Liver (tissue), 9 donors: Measurements from ENCODE around the gene CCDC186. TPM values are rescaled to one million over a fixed set of nuclear protein-coding genes. Genes with fewer than 3 reads are reported as not detected.

Source experiments
- DNase-seq: peaks from one replicate; pipeline ENCODE4 v3.0.0-alpha.2; 2017; ENCODE audit warnings: low spot score
- H3K27ac ChIP-seq, 2 donors: one replicate each; pipeline ENCODE4 v1.7.0; 2013; ENCODE audit warnings: inconsistent platforms in 2 of 2, low read length in 2 of 2, control low read depth in 1 of 2, low read depth in 1 of 2, mild to moderate bottlenecking in 1 of 2
- H3K27me3 ChIP-seq, 4 donors: one replicate each; pipeline versions ENCODE4 v1.6.1 to v1.7.0; 2013; ENCODE audit warnings: low read length in 3 of 4, inconsistent platforms in 1 of 4, mild to moderate bottlenecking in 1 of 4, moderate library complexity in 1 of 4; ENCODE audit not compliant: control insufficient read depth in 4 of 4, insufficient read depth in 4 of 4
- H3K36me3 ChIP-seq, 4 donors: one replicate each; pipeline versions ENCODE4 v1.6.1 to v1.7.0; 2013; ENCODE audit warnings: low read length in 3 of 4, mild to moderate bottlenecking in 3 of 4, low read depth in 1 of 4, moderate library complexity in 1 of 4; ENCODE audit not compliant: control insufficient read depth in 4 of 4, insufficient read depth in 3 of 4
- H3K4me1 ChIP-seq, 4 donors: one replicate each; pipeline versions ENCODE4 v1.6.1 to v1.7.0; 2013; ENCODE audit warnings: low read length in 3 of 4, mild to moderate bottlenecking in 3 of 4, moderate library complexity in 1 of 4; ENCODE audit not compliant: control insufficient read depth in 4 of 4, insufficient read depth in 4 of 4
- H3K4me3 ChIP-seq, 3 donors: one replicate each; pipeline versions ENCODE4 v1.6.1 to v1.7.0; 2013; ENCODE audit warnings: low read length in 3 of 3, control low read depth in 1 of 3, low read depth in 1 of 3, mild to moderate bottlenecking in 1 of 3
- H3K9ac ChIP-seq, 2 donors: one replicate each; pipeline ENCODE4 v1.7.0; 2013; ENCODE audit warnings: low read length in 2 of 2, mild to moderate bottlenecking in 2 of 2, moderate library complexity in 2 of 2, control low read depth in 1 of 2, low read depth in 1 of 2
- H3K9me3 ChIP-seq, 4 donors: one replicate each; pipeline versions ENCODE4 v1.6.1 to v1.7.0; 2013; ENCODE audit warnings: low read length in 3 of 4; ENCODE audit not compliant: control insufficient read depth in 4 of 4
- EGR1 ChIP-seq, 2 donors: IDR thresholded peaks; 2 replicates each; pipeline ENCODE4 v1.6.1; 2016 to 2018; ENCODE audit warnings: antibody characterized with exemption in 2 of 2, low read depth in 2 of 2
- FOXA1 ChIP-seq: IDR thresholded peaks from 2 replicates; pipeline ENCODE4 v1.6.1; 2016; ENCODE audit warnings: antibody characterized with exemption
- FOXA2 ChIP-seq: IDR thresholded peaks from 2 replicates; pipeline ENCODE4 v1.6.1; 2016; ENCODE audit warnings: antibody characterized with exemption
- HNF4A ChIP-seq, 2 donors: conservative IDR thresholded peaks; 2 replicates each; pipeline ENCODE4 v1.6.1; 2016; ENCODE audit warnings: antibody characterized with exemption in 2 of 2, mild to moderate bottlenecking in 2 of 2
- HNF4G ChIP-seq: IDR thresholded peaks from 2 replicates; pipeline ENCODE4 v1.6.1; 2016; ENCODE audit warnings: antibody characterized with exemption
- JUND ChIP-seq, 2 donors: IDR thresholded peaks; 2 replicates each; pipeline ENCODE4 v1.6.1; 2016; ENCODE audit warnings: antibody characterized with exemption in 2 of 2
- NR2F2 ChIP-seq: IDR thresholded peaks from 2 replicates; pipeline ENCODE4 v1.6.1; 2016; ENCODE audit warnings: antibody characterized with exemption
- RAD21 ChIP-seq, 2 donors: IDR thresholded peaks; 2 replicates each; pipeline ENCODE4 v1.6.1; 2016; ENCODE audit warnings: antibody characterized with exemption in 2 of 2, mild to moderate bottlenecking in 2 of 2
- RXRA ChIP-seq, 2 donors: IDR thresholded peaks; 2 replicates each; pipeline ENCODE4 v1.6.1; 2017 to 2018; ENCODE audit warnings: antibody characterized with exemption in 2 of 2, mild to moderate bottlenecking in 1 of 2
- SP1 ChIP-seq: IDR thresholded peaks from 2 replicates; pipeline ENCODE4 v1.6.1; 2018; ENCODE audit warnings: antibody characterized with exemption, mild to moderate bottlenecking
- TAF1 ChIP-seq: conservative IDR thresholded peaks from 2 replicates; pipeline ENCODE4 v1.6.1; 2016; ENCODE audit warnings: antibody characterized with exemption, mild to moderate bottlenecking
- YY1 ChIP-seq: IDR thresholded peaks from 2 replicates; pipeline ENCODE4 v1.6.1; 2016; ENCODE audit warnings: antibody characterized with exemption, mild to moderate bottlenecking
- WGBS: extraction: QIAGEN DNeasy Blood & Tissue Kit; methylation state at CpG from one replicate; pipeline ENCODE4 v1.1.7; 2013; 5-methylcytosine and 5-hydroxymethylcytosine counted together
- polyA plus RNA-seq, 2 donors: library from polyadenylated mRNA; stranded (reverse) in 1 of 2; unstranded in 1 of 2; fragments of 200-250 nt in 1 of 2; fragments of >200 nt in 1 of 2; fragmentation: Nextera tagmentation in 1 of 2; extraction: Ambion mirVana in 1 of 2; gene quantifications; one replicate each; pipeline versions ENCODE4 v1.2.1 to v1.2.3, GENCODE V29; 2013 to 2015
- total RNA-seq, 2 donors: library from RNA; depleted of rRNA; stranded (reverse); fragments of >200 nt; gene quantifications; one replicate each; pipeline ENCODE4 v1.2.3, GENCODE V29; 2014
- TF ChIP-seq, protein P1 (sequence below): IDR thresholded peaks from 2 replicates; pipeline ENCODE4 v1.6.1; 2016; ENCODE audit warnings: antibody characterized with exemption, mild to moderate bottlenecking
- TF ChIP-seq, protein P2 (sequence below): fragments of 150-350 bp; IDR thresholded peaks from 2 replicates; pipeline ENCODE4 v1.5.1; 2017; ENCODE audit warnings: improper control_type of control experiment, low read depth, low read length; ENCODE audit not compliant: missing input control
- TF ChIP-seq, protein P3 (sequence below): IDR thresholded peaks from 2 replicates; pipeline ENCODE4 v1.6.1; 2016; ENCODE audit warnings: antibody characterized with exemption
- TF ChIP-seq, protein P4 (sequence below): IDR thresholded peaks from 2 replicates; pipeline ENCODE4 v1.6.1; 2016; ENCODE audit warnings: antibody characterized with exemption
- donor health status: healthy.
- donor health status: healthy.
- donor health status: healthy.
- donor health status: healthy.
- donor health status: healthy.

Gene CCDC186
- total and polyA plus RNA-seq, 4 donors: 1.9 to 11.6 (median 6.1) TPM

DNA sequence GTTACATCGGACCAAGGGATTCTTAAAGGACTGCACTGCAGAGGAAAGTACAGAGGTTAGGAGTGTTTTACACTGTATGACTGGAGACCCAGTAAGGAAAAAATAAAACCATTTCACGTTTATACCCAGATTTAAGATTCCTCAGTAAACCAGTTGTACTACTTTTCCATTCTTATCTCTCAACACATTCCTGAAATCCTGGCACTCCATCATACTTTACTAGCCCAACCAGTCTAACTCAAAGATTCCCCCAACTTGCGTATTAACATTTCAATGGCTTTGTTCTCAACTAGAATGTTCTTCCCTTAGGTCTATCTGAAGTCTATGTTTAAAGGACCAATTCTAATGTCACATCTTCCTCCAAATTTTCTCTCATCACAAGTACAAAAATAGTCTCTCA, 8.0 kb downstream of the CCDC186 start (continued):
- TF ChIP-seq, protein P1, sequence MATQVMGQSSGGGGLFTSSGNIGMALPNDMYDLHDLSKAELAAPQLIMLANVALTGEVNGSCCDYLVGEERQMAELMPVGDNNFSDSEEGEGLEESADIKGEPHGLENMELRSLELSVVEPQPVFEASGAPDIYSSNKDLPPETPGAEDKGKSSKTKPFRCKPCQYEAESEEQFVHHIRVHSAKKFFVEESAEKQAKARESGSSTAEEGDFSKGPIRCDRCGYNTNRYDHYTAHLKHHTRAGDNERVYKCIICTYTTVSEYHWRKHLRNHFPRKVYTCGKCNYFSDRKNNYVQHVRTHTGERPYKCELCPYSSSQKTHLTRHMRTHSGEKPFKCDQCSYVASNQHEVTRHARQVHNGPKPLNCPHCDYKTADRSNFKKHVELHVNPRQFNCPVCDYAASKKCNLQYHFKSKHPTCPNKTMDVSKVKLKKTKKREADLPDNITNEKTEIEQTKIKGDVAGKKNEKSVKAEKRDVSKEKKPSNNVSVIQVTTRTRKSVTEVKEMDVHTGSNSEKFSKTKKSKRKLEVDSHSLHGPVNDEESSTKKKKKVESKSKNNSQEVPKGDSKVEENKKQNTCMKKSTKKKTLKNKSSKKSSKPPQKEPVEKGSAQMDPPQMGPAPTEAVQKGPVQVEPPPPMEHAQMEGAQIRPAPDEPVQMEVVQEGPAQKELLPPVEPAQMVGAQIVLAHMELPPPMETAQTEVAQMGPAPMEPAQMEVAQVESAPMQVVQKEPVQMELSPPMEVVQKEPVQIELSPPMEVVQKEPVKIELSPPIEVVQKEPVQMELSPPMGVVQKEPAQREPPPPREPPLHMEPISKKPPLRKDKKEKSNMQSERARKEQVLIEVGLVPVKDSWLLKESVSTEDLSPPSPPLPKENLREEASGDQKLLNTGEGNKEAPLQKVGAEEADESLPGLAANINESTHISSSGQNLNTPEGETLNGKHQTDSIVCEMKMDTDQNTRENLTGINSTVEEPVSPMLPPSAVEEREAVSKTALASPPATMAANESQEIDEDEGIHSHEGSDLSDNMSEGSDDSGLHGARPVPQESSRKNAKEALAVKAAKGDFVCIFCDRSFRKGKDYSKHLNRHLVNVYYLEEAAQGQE: no peak
- no peak for TF ChIP-seq HNF4A (conservative IDR thresholded peaks at IDR 0.05)
- no peak for TF ChIP-seq EGR1 (IDR thresholded peaks at IDR 0.05; ENCODE audit: low read depth in 2 of 2)
- TF ChIP-seq YY1: no peak
- no peak for TF ChIP-seq JUND (IDR thresholded peaks at IDR 0.05)
- no peak for TF ChIP-seq FOXA1

DNA sequence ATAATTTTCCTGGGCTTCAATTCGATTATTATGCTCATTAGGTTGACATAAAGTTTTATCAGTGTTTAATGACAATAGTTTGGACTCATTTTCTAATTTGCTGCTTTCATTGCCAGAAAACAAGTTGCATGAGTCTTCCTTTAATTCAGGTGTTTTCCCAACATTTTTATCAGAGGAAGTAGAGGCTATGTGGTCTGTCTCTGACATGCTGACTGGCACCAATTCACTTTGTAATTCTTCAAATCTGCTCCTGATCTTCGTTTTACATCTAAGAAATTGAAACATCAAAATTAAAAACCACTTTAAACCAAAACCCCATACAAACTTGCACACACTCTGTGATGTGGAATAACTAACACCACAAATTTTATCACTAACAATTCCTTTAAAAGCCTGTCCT, 10.9 kb downstream of the CCDC186 start:
- Histone ChIP-seq H3K27me3 (no peaks in the 10 kb centered on the region), H3K36me3 (peaks cover 0 to 7% (median 4%) of the 10 kb centered on the region in 4 donors), H3K4me1 (no peaks in the 10 kb centered on the region), H3K9me3 (no peaks in the 10 kb centered on the region), H3K27ac (no peak overlapping the region), H3K9ac (no peak overlapping the region), H3K4me3 (no peak overlapping the region)
- 80% methylated on average over 2 of the region's 2 CpGs for WGBS
- no peak for DNase-seq
- TF ChIP-seq JUND (IDR thresholded peaks at IDR 0.05) (no peak), EGR1 (IDR thresholded peaks at IDR 0.05; ENCODE audit: low read depth in 2 of 2) (no peak), TAF1 (no peak), FOXA1 (no peak), FOXA2 (no peak), NR2F2 (no peak), SP1 (no peak), RXRA (IDR thresholded peaks at IDR 0.05) (no peak), YY1 (no peak), RAD21 (IDR thresholded peaks at IDR 0.05) (no peak), HNF4G (no peak), HNF4A (conservative IDR thresholded peaks at IDR 0.05) (no peak)
- TF ChIP-seq, protein P1: no peak
- TF ChIP-seq, protein P2, sequence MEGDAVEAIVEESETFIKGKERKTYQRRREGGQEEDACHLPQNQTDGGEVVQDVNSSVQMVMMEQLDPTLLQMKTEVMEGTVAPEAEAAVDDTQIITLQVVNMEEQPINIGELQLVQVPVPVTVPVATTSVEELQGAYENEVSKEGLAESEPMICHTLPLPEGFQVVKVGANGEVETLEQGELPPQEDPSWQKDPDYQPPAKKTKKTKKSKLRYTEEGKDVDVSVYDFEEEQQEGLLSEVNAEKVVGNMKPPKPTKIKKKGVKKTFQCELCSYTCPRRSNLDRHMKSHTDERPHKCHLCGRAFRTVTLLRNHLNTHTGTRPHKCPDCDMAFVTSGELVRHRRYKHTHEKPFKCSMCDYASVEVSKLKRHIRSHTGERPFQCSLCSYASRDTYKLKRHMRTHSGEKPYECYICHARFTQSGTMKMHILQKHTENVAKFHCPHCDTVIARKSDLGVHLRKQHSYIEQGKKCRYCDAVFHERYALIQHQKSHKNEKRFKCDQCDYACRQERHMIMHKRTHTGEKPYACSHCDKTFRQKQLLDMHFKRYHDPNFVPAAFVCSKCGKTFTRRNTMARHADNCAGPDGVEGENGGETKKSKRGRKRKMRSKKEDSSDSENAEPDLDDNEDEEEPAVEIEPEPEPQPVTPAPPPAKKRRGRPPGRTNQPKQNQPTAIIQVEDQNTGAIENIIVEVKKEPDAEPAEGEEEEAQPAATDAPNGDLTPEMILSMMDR: no peak
- TF ChIP-seq, protein P3, sequence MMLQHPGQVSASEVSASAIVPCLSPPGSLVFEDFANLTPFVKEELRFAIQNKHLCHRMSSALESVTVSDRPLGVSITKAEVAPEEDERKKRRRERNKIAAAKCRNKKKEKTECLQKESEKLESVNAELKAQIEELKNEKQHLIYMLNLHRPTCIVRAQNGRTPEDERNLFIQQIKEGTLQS: no peak
- TF ChIP-seq, protein P4, sequence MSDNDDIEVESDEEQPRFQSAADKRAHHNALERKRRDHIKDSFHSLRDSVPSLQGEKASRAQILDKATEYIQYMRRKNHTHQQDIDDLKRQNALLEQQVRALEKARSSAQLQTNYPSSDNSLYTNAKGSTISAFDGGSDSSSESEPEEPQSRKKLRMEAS: no peak
